GM19240 (cell line): Measurements from ENCODE around the gene LMO1.

ENCODE experiments used
- DNase-seq: peaks from one replicate; pipeline ENCODE4 v3.0.0; 2011; ENCODE audit warnings: low spot score; ENCODE audit not compliant: insufficient read length

LMO1 gene

GRCh38 chr11:8288824-8289491, 25.3 kb upstream of the LMO1 start:
- no peak for DNase-seq

GRCh38 chr11:8288166-8288772, 24.6 kb upstream of the LMO1 start:
- DNase-seq: no peak

- DNase-seq: no peak
Observed at GRCh38 chr11:8287703-8288102, 24.0 kb upstream of the LMO1 start.

- DNase-seq: no peak
Observed at GRCh38 chr11:8287297-8287696, 23.6 kb upstream of the LMO1 start.

GRCh38 chr11:8286886-8287285, 23.2 kb upstream of the LMO1 start:
- DNase-seq: no peak

- no peak for DNase-seq
Observed at GRCh38 chr11:8285796-8286195, 22.1 kb upstream of the LMO1 start.

- DNase-seq: no peak
Observed at GRCh38 chr11:8285228-8285627, 21.6 kb upstream of the LMO1 start.

GRCh38 chr11:8283465-8284230, 20.0 kb upstream of the LMO1 start:
- DNase-seq: no peak

GRCh38 chr11:8283100-8283464, 19.4 kb upstream of the LMO1 start:
- DNase-seq: no peak

- no peak for DNase-seq
Observed at GRCh38 chr11:8282631-8283030, 19.0 kb upstream of the LMO1 start.

GRCh38 chr11:8281266-8281665, 17.6 kb upstream of the LMO1 start:
- no peak for DNase-seq

GRCh38 chr11:8277691-8278090, 14.0 kb upstream of the LMO1 start:
- DNase-seq: no peak

- DNase-seq: no peak
Observed at GRCh38 chr11:8276528-8276927, 12.8 kb upstream of the LMO1 start.

GRCh38 chr11:8273287-8273686, 9.6 kb upstream of the LMO1 start:
- DNase-seq: no peak

GRCh38 chr11:8271106-8271886, 7.6 kb upstream of the LMO1 start:
- no peak for DNase-seq

GRCh38 chr11:8269636-8270035, 6.0 kb upstream of the LMO1 start:
- no peak for DNase-seq

GRCh38 chr11:8268530-8269400, 5.1 kb upstream of the LMO1 start:
- no peak for DNase-seq

GRCh38 chr11:8267831-8268529, 4.3 kb upstream of the LMO1 start:
- DNase-seq: no peak

GRCh38 chr11:8267280-8267679, 3.6 kb upstream of the LMO1 start:
- no peak for DNase-seq
